GM19043 (cell line): ENCODE results near the gene PCDHGA12.

ENCODE experiments used
- ATAC-seq: cut with Tn5 transposase; IDR thresholded peaks from one replicate; pipeline ENCODE4 v1.9.1; 2021; ENCODE audit warnings: low read depth; ENCODE audit not compliant: unreplicated experiment

The PCDHGA12 gene

DNA sequence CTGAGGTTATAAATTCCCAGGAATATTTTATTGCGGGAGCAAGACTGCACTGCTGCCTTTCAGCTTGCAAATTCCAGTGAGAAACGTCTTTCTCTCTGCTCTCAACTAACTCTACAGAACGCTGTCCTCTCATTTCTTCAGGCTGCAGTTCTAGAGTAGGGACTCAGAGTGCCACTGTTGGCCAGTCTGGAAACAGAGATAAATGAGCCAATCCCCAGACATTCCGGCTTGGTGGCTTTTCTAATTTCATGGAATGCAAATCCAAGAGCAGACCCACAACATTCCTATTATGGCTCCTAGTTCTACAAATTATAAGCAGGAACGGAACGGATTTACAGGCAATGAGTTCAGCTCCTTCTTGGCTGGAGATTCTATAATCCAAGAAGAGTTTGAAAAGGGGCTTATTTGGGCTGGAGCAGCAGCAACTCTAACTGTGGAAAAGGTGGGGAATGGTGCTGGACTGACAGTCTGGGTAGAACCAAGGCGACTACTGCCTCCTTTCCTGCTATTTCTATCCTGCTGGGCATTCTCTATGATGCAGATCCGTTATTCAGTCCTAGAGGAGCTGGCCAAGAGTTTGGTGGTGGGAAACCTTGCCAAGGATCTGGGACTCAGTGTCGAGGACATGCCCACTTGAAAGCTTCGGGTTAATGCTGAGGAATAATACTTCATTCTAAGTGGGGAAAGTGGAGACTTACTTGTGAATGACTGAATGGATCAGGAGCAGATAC is 9.3 kb downstream of the PCDHGA12 start:
- no peak for ATAC-seq

DNA sequence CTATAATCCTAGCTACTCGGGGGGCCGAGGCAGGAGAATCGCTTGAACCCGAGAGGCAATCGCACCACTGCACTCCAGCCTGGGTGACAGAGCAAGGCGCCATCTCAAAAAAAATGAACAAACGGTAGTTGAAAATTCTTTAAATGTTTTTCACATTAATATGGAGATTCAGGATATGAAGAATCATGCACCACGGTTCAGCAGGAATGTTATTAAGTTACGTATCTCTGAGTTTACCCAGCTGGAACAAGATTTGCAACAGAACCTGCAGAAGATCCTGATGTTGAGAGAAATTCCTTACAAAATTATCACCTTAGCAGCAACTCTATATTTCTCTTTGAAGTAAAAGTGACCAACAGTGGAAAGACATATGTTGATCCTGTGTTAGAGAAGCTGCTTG is 10.0 kb downstream of the PCDHGA12 start:
- no peak for ATAC-seq

DNA sequence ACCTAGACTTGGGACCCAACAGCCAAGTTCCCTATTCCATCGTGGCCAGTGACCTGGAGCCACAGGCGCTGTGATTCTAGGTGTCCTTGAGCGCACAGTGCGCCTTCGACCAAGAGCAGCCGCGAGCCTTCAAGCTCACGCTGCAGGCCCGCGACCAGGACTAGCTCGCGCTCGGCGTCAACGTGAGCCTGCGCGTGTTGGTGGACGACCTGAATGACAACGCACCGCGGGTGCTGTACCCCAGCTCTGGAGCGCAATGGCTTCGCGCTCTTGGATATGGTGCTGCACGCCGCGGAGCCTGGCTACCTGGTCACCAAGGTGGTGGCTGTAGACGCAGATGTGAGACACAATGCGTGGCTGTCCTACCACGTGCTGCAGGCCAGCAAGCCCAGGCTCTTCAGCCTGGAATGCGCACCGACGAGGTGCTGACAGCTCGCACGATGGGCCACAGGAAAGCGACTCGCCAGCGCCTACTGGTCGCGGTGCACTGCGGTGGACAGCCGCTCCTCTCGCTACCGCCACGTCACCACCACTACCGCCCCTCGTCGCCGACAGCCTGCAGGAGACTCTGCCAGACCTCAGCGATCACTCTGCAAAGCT is 11.4 kb downstream of the PCDHGA12 start:
- no peak for ATAC-seq

DNA sequence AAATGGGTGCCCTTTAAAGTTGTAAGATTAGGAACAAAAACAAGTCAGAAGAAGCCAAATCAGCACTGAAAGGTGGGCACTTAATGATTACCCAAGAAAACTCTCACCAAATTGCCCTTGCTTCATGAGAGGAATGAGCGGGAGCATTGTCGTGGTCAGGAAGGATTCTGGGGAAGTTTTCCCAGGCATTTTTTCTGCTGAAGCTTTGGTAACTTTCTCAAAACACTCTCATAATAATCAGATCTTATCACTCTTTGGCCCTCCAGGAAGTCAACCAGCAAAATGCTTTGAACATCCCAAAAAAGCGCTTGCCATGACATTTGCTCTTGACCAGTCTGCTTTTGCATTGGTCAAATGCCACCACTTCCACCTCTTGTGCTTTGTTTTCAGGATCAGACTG is 35.0 kb downstream of the PCDHGA12 start:
- ATAC-seq: no peak

DNA sequence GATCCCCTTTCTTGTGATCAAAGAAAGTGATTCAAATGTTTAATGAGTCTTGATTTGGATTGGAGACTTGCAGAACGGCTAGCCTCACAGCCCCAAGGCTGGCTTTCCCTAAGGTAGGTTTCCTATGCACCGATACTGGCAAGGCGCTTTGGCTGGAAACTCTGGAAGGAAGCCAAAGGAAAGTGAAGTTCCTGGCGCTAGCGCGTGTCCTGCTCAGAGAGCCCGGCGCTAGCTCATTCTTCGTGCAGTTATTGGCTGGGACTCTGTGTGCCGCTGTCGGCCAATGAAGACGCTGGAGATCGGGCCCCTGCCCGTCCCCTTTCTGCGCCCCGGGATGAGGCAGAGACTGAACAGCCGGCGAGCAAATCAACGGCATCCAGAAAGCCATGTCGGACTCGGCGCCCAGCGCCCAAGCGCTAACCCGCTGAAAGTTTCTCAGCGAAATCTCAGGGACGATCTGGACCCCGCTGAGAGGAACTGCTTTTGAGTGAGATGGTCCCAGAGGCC is 45.4 kb downstream of the PCDHGA12 start, which contains the start of gene PCDHGC3:
TSS of gene PCDHGC3 (plus strand) at position 342 of the 507 bp plus-strand sequence. CDS start at position 493, 151 bp downstream.
- ATAC-seq: peak; percentile 98

DNA sequence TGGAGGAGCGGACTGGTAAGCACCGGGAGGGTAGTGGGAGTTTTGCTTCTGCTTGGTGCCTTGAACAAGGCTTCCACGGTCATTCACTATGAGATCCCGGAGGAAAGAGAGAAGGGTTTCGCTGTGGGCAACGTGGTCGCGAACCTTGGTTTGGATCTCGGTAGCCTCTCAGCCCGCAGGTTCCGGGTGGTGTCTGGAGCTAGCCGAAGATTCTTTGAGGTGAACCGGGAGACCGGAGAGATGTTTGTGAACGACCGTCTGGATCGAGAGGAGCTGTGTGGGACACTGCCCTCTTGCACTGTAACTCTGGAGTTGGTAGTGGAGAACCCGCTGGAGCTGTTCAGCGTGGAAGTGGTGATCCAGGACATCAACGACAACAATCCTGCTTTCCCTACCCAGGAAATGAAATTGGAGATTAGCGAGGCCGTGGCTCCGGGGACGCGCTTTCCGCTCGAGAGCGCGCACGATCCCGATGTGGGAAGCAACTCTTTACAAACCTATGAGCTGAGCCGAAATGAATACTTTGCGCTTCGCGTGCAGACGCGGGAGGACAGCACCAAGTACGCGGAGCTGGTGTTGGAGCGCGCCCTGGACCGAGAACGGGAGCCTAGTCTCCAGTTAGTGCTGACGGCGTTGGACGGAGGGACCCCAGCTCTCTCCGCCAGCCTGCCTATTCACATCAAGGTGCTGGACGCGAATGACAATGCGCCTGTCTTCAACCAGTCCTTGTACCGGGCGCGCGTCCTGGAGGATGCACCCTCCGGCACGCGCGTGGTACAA is 46.0 kb downstream of the PCDHGA12 start:
- ATAC-seq: peak; percentile 16

DNA sequence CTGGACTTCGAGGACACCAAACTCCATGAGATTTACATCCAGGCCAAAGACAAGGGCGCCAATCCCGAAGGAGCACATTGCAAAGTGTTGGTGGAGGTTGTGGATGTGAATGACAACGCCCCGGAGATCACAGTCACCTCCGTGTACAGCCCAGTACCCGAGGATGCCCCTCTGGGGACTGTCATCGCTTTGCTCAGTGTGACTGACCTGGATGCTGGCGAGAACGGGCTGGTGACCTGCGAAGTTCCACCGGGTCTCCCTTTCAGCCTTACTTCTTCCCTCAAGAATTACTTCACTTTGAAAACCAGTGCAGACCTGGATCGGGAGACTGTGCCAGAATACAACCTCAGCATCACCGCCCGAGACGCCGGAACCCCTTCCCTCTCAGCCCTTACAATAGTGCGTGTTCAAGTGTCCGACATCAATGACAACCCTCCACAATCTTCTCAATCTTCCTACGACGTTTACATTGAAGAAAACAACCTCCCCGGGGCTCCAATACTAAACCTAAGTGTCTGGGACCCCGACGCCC is 46.8 kb downstream of the PCDHGA12 start:
- no peak for ATAC-seq

DNA sequence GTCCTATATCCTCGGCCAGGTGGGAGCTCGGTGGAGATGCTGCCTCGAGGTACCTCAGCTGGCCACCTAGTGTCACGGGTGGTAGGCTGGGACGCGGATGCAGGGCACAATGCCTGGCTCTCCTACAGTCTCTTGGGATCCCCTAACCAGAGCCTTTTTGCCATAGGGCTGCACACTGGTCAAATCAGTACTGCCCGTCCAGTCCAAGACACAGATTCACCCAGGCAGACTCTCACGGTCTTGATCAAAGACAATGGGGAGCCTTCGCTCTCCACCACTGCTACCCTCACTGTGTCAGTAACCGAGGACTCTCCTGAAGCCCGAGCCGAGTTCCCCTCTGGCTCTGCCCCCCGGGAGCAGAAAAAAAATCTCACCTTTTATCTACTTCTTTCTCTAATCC is 47.5 kb downstream of the PCDHGA12 start:
- no peak for ATAC-seq

DNA sequence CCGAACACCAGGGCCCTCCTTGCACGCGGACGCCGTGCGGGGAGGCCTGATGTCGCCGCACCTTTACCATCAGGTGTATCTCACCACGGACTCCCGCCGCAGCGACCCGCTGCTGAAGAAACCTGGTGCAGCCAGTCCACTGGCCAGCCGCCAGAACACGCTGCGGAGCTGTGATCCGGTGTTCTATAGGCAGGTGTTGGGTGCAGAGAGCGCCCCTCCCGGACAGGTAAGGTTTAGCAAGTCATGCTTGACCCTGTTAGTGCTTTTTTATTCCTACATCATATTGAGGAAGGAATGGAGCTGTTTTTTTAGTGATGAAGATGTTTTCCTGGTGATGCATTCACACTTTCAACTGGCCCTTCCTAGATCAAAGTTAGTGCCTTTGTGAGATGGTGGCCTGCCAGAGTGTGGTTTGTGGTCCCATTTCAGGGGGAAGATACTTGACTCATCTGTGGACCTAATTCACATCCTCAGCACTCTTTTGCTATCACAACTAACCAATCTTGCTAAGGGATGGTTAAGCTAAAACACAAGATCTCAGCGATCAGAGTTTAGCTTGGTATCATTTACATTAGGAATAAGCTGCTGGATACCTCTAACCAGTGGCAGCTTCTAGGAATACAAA is 48.1 kb downstream of the PCDHGA12 start:
- no peak for ATAC-seq

DNA sequence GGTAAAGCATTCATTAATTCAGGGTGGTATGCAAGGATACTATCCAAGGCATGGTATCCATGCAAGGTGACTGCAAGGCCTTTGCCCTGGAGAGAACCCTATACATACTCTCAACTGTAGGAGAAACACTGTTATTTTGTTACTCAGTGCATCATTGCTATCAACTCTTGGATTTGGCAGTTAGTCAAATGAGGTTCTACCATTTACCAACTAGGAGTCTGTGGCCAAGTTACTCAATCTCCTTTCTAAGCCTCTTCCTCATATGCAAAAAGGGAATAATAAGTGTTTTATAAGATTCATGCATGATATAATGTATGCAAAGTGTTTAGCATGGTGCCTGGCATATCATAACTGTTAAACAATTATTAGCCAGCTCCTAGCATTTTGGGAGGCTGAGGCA is 49.5 kb downstream of the PCDHGA12 start:
- no peak for ATAC-seq
